Skeletal muscle tissue (tissue), 4 donors: Measurements from ENCODE around the gene RMDN3. TPM values are rescaled to one million over a fixed set of nuclear protein-coding genes. Genes with fewer than 3 reads are reported as not detected.

Experiments used
- H3K27ac ChIP-seq: one replicate; pipeline ENCODE4 v1.7.0; 2013; ENCODE audit warnings: mild to moderate bottlenecking, low read depth, low read length, inconsistent platforms
- H3K27me3 ChIP-seq, 3 donors: one replicate each; pipeline ENCODE4 v1.7.0; 2013; ENCODE audit warnings: low read length in 3 of 3; ENCODE audit not compliant: control insufficient read depth in 3 of 3, insufficient read depth in 3 of 3
- H3K36me3 ChIP-seq, 3 donors: one replicate each; pipeline ENCODE4 v1.7.0; 2013; ENCODE audit warnings: low read length in 3 of 3; ENCODE audit not compliant: control insufficient read depth in 3 of 3, insufficient read depth in 3 of 3
- H3K4me1 ChIP-seq, 3 donors: one replicate each; pipeline ENCODE4 v1.7.0; 2013; ENCODE audit warnings: low read length in 3 of 3, mild to moderate bottlenecking in 3 of 3; ENCODE audit not compliant: control insufficient read depth in 3 of 3, insufficient read depth in 3 of 3
- H3K4me3 ChIP-seq, 3 donors: one replicate each; pipeline ENCODE4 v1.7.0; 2013; ENCODE audit warnings: low read length in 3 of 3
- H3K9ac ChIP-seq, 3 donors: one replicate each; pipeline ENCODE4 v1.7.0; 2013; ENCODE audit warnings: low read length in 3 of 3, mild to moderate bottlenecking in 3 of 3, moderate library complexity in 2 of 3, low read depth in 1 of 3
- H3K9me3 ChIP-seq, 3 donors: one replicate each; pipeline ENCODE4 v1.7.0; 2013; ENCODE audit warnings: low read length in 3 of 3; ENCODE audit not compliant: control insufficient read depth in 3 of 3
- total RNA-seq: library from RNA; depleted of rRNA; stranded (reverse); fragments of >200 nt; gene quantifications from one replicate; pipeline ENCODE4 v1.2.3, GENCODE V29; 2014
- donor health status: Osteomylitis.

The RMDN3 gene
- total RNA-seq, 1 donor from 2014 or later: 14.6 TPM

DNA sequence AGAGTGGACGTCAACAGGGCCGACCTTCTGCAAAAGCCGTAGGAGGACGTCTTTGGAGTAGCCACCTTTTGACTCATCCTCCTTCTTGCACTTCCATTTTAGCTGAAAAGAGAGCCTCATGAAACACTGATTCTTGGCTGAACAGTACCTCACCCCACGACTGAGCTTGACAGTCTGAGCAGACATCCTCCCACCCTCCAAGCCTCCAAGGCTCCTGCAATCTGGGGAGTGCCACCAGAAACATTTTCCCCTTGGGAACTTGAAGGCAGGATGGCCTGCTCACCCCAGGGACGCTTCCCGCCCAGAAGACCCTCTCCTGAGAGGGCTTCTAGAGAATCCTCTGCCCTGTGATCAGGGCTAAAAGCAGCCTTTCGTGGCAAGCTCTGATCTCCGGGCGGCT, 20.0 kb upstream of the RMDN3 start:
- Histone ChIP-seq H3K9me3 (no peaks in the 10 kb centered on the region), H3K4me3 (no peak overlapping the region), H3K4me1 (peaks cover 4 to 10% (median 9%) of the 10 kb centered on the region in 3 donors), H3K27me3 (no peaks in the 10 kb centered on the region), H3K27ac (no peak overlapping the region), H3K36me3 (peaks cover 67 to 72% (median 72%) of the 10 kb centered on the region in 3 donors), H3K9ac (no peak overlapping the region)

- Histone ChIP-seq H3K27ac (no peak overlapping the region), H3K27me3 (no peaks in the 10 kb centered on the region), H3K9me3 (no peaks in the 10 kb centered on the region), H3K4me1 (peaks cover 7 to 17% (median 12%) of the 10 kb centered on the region in 3 donors), H3K9ac (no peak overlapping the region), H3K4me3 (no peak overlapping the region), H3K36me3 (peaks cover 59 to 64% (median 61%) of the 10 kb centered on the region in 3 donors)
Observed at GRCh38 chr15:40773902-40774301, 18.8 kb upstream of the RMDN3 start.

DNA sequence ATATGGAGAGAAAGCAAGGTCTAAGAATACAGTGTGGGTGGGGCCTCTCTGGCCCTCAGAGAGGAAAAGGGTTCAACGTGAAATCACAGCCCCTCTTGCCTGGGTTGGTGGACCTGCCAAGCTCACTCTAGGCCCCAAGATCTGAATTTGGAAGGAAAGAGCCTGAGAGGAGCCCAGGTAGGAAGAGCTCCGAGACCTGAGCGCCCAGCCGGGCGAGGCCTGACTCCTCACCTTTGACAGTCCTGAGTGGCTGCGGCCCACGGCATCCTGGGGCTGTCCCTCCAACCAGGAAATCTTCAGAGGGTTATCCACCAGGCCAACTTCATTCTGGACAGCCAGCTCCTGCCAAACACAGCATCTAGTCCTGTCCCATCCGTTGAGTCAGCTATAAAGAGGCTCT, 18.4 kb upstream of the RMDN3 start:
- Histone ChIP-seq H3K27me3 (no peaks in the 10 kb centered on the region), H3K36me3 (peaks cover 57 to 60% (median 59%) of the 10 kb centered on the region in 3 donors), H3K9me3 (no peaks in the 10 kb centered on the region), H3K9ac (no peak overlapping the region), H3K4me3 (no peak overlapping the region), H3K27ac (no peak overlapping the region), H3K4me1 (peaks cover 7 to 21% (median 13%) of the 10 kb centered on the region in 3 donors)

DNA sequence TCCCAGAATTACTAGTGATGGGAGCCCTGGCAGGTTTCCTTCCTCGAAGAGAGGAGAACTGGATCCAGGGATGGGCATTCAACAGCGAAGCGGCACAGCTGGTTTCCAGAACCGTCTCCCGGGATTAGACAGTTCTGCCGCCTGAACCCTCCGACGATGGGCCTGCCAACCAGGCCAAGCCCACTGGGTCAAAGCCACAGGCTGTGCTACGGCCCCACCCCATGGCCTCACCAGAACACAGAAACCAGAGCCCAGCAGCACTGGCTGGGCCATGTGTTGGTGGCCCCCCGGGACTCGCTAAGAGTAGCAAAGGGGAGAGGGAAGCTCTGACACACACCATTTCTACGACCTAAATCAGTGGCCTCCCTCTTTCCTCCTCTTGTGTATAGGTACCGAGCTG, 17.0 kb upstream of the RMDN3 start:
- no peak overlapping the region for H3K4me3 ChIP-seq
- no peak overlapping the region for H3K9ac ChIP-seq
- no peaks in the 10 kb centered on the region for H3K9me3 ChIP-seq
- H3K36me3 ChIP-seq: peaks cover 50 to 68% (median 59%) of the 10 kb centered on the region in 3 donors
- peaks cover 6 to 21% (median 13%) of the 10 kb centered on the region in 3 donors for H3K4me1 ChIP-seq
- H3K27ac ChIP-seq: no peak overlapping the region
- no peaks in the 10 kb centered on the region for H3K27me3 ChIP-seq

DNA sequence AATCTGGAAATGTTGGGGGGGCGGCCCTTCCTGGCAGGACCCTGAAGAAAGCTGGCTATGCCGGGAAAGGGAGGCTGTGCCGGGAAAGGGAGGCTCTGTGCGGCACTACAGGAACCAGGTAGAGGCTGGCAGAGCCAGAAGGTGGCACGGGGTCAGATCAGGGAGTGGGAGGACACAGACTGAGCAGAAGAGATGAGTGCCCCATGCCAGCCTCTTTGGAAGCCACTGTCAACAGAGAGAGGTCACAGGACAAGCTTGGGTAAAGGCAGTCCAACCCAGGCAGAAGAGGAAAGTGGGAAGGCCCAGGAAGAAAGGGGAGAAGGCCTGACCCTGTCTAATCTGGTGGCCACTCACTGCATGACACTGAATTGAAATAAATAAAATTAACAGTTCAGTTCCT, 16.2 kb upstream of the RMDN3 start:
- no peaks in the 10 kb centered on the region for H3K9me3 ChIP-seq
- H3K9ac ChIP-seq: no peak overlapping the region
- H3K36me3 ChIP-seq: peaks cover 48 to 62% (median 51%) of the 10 kb centered on the region in 3 donors
- no peaks in the 10 kb centered on the region for H3K27me3 ChIP-seq
- no peak overlapping the region for H3K4me3 ChIP-seq
- peaks cover 2 to 17% (median 6%) of the 10 kb centered on the region in 3 donors for H3K4me1 ChIP-seq
- no peak overlapping the region for H3K27ac ChIP-seq

DNA sequence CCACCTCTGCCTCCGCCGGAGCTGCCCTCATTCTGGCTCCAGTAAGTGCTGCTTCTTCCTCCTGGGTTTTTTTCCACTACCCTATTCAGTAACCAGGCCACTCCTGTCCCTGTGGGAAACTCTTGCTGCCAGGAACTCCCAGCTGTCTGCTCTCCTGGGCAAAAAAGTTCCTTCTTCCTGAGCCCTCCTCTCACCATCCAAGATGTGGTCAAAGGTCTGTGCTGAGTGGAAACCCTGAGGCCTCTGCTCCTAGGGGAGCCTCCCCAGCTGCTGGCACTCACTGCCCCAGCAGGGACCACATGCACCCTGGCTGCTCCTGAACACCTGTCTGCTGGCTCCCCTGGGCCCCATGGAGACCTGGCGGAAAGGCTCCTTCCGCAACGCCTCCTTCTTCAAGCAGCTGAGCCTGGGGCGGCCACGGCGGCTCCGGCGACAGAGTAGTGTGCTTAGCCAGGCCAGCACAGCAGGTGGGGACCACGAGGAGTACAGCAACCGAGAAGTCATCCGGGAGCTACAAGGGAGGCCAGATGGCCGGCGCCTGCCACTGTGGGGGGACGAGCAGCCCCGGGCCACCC, 15.2 kb upstream of the RMDN3 start:
- Histone ChIP-seq H3K9ac (no peak overlapping the region), H3K4me3 (no peak overlapping the region), H3K27me3 (no peaks in the 10 kb centered on the region), H3K4me1 (peaks cover 4 to 23% (median 8%) of the 10 kb centered on the region in 3 donors), H3K9me3 (no peaks in the 10 kb centered on the region), H3K27ac (no peak overlapping the region), H3K36me3 (peaks cover 39 to 52% (median 41%) of the 10 kb centered on the region in 3 donors)

DNA sequence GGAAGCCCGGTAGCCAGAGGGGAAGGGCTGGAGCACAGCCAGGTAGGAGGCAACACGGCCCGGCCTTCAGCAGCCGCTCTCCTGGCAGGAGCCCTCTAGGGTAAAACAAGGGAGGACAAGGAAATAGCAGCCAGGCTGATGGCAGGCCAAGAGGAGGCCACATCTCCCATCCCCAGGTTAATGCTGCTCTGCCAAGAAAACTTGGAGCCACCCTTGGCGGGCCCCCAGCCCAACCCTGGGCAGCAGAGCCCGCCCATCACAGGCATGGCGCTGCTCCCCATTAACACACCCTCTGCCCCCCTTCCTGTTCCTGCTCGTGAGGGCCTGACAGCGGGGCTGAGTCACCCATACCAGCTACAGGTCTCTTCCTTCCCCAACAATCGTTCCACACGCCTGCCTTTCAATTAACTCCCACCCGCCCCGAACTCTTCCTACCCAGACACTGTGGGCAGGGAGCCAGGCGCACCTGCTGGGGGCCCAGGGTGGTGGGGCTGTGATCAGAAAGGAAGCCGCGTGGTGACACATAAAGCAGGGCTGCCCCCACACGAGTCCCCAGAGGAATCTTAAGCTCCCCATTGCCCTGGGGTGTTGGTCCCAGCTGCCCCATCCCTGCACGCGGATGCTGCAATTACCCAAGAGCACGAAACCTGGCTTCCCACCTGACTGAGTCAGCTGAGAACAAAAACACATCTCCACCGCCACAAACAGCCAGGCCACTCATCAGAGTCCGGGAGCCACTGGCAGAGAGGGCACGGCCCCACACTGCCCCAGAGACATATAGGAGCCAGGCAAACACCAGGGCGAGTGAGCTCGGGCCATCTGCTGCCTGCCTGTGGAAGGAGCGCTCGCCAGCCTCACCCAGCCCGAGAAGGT, 14.5 kb upstream of the RMDN3 start, which contains the start of gene C15orf62:
Gene C15orf62, plus strand, starts transcription at position 707 of the 873 bp plus-strand sequence. CDS start 516 bp downstream, outside the sequence.
- no peaks in the 10 kb centered on the region for H3K27me3 ChIP-seq
- H3K4me1 ChIP-seq: peaks cover 10 to 28% (median 13%) of the 10 kb centered on the region in 3 donors
- H3K9ac ChIP-seq: peak within 1 kb of the TSS in 2 of 3 donors; percentile 16 to 20
- H3K36me3 ChIP-seq: peaks cover 32 to 45% (median 34%) of the 10 kb centered on the region in 3 donors
- no peak within 1 kb of the TSS for H3K4me3 ChIP-seq
- H3K9me3 ChIP-seq: no peaks in the 10 kb centered on the region
- no peak within 1 kb of the TSS for H3K27ac ChIP-seq

DNA sequence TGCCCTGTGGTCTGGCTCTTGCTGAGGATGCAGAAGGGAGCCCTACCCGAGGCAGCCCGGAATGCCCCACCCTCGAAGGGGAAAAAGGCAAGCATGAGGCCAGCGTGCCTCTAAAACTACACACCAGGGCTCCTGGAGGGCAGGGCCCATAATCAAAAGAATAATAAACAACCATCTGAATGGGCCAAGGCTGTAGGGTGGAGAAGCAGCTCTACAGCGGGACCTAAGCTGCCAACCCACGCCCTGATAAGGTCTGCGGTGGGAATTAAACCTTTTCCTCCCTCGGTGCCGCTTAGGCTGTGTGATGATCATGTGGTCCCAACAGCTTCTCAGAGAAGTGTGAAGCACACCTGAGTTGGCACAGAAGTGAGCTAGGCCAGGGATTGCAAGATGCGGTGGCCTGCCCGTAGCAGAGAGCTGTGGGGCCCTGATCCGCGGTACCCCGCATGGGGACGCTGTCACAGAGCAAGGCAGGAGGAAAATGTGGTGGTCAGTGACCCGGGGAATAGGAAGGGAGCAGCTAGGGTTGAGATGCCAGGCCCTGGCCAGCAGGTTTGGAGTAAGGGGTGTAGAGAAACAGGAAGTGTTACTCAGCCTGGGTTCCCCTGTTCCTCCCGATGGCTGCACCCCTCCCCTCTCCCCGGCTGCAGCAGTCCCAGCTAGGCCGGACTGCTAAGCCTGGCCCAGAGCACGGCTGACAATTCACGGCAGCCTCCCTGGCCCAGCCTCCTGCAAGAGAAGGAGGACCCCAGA, 13.6 kb upstream of the RMDN3 start:
- Histone ChIP-seq H3K27ac (no peak overlapping the region), H3K36me3 (peaks cover 24 to 37% (median 26%) of the 10 kb centered on the region in 3 donors), H3K27me3 (no peaks in the 10 kb centered on the region), H3K9ac (peak overlapping the region in 1 of 3 donors; percentile 16), H3K4me1 (peaks cover 16 to 36% (median 22%) of the 10 kb centered on the region in 3 donors), H3K9me3 (no peaks in the 10 kb centered on the region), H3K4me3 (no peak overlapping the region)

GRCh38 chr15:40767838-40768500, 12.9 kb upstream of the RMDN3 start:
- H3K27ac ChIP-seq: no peak overlapping the region
- H3K27me3 ChIP-seq: no peaks in the 10 kb centered on the region
- H3K4me1 ChIP-seq: peaks cover 23 to 43% (median 29%) of the 10 kb centered on the region in 3 donors

More at GRCh38 chr15:40767838-40768500, 12.9 kb upstream of the RMDN3 start:
- no peaks in the 10 kb centered on the region for H3K9me3 ChIP-seq
- peaks cover 18 to 30% (median 19%) of the 10 kb centered on the region in 3 donors for H3K36me3 ChIP-seq
- no peak overlapping the region for H3K9ac ChIP-seq
- no peak overlapping the region for H3K4me3 ChIP-seq
